ENCODE results near the gene NMD3. TPM values are rescaled to one million over a fixed set of nuclear protein-coding genes. Genes with fewer than 3 reads are reported as not detected.

Gene NMD3
- total RNA-seq, 1 experiment from 2014 or later, result 56.3 TPM

DNA sequence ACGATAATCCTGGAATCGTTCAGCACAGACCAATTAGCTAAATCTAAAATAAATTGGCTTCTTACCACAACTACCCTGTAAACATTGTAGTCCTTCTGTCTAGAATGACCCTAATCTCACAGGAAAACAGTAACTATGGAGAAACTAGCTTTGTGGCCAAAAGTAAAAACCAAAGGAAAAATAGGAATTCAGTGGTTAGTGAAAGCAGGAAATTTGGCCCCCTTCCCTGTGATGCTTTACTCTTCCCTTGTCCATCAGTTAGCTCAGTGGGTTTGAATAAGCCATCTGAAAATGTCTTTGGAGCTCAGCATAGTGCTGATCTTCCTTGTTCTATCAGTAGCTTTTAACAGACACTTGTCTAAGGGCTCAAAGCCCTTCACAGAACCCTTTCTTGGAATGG is 1.6 kb downstream of the NMD3 start:
- TF ChIP-seq, protein P1, sequence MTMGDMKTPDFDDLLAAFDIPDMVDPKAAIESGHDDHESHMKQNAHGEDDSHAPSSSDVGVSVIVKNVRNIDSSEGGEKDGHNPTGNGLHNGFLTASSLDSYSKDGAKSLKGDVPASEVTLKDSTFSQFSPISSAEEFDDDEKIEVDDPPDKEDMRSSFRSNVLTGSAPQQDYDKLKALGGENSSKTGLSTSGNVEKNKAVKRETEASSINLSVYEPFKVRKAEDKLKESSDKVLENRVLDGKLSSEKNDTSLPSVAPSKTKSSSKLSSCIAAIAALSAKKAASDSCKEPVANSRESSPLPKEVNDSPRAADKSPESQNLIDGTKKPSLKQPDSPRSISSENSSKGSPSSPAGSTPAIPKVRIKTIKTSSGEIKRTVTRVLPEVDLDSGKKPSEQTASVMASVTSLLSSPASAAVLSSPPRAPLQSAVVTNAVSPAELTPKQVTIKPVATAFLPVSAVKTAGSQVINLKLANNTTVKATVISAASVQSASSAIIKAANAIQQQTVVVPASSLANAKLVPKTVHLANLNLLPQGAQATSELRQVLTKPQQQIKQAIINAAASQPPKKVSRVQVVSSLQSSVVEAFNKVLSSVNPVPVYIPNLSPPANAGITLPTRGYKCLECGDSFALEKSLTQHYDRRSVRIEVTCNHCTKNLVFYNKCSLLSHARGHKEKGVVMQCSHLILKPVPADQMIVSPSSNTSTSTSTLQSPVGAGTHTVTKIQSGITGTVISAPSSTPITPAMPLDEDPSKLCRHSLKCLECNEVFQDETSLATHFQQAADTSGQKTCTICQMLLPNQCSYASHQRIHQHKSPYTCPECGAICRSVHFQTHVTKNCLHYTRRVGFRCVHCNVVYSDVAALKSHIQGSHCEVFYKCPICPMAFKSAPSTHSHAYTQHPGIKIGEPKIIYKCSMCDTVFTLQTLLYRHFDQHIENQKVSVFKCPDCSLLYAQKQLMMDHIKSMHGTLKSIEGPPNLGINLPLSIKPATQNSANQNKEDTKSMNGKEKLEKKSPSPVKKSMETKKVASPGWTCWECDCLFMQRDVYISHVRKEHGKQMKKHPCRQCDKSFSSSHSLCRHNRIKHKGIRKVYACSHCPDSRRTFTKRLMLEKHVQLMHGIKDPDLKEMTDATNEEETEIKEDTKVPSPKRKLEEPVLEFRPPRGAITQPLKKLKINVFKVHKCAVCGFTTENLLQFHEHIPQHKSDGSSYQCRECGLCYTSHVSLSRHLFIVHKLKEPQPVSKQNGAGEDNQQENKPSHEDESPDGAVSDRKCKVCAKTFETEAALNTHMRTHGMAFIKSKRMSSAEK (CRISPR knock-in tag; IDR thresholded peaks at IDR 0.05; ENCODE audit: borderline replicate concordance), result no peak
- TF ChIP-seq, protein P2, sequence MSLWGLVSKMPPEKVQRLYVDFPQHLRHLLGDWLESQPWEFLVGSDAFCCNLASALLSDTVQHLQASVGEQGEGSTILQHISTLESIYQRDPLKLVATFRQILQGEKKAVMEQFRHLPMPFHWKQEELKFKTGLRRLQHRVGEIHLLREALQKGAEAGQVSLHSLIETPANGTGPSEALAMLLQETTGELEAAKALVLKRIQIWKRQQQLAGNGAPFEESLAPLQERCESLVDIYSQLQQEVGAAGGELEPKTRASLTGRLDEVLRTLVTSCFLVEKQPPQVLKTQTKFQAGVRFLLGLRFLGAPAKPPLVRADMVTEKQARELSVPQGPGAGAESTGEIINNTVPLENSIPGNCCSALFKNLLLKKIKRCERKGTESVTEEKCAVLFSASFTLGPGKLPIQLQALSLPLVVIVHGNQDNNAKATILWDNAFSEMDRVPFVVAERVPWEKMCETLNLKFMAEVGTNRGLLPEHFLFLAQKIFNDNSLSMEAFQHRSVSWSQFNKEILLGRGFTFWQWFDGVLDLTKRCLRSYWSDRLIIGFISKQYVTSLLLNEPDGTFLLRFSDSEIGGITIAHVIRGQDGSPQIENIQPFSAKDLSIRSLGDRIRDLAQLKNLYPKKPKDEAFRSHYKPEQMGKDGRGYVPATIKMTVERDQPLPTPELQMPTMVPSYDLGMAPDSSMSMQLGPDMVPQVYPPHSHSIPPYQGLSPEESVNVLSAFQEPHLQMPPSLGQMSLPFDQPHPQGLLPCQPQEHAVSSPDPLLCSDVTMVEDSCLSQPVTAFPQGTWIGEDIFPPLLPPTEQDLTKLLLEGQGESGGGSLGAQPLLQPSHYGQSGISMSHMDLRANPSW (CRISPR knock-in tag; conservative IDR thresholded peaks at IDR 0.05; ENCODE audit: low read depth), result no peak
- no peak for TF ChIP-seq SMAD4 (CRISPR knock-in tag; IDR thresholded peaks at IDR 0.05)
- no peak for TF ChIP-seq NFATC4 (CRISPR knock-in tag; IDR thresholded peaks at IDR 0.05)
- no peak for TF ChIP-seq ZNF512 (CRISPR knock-in tag; IDR thresholded peaks at IDR 0.05; ENCODE audit: borderline replicate concordance)
- no peak for TF ChIP-seq JAZF1 (CRISPR knock-in tag; IDR thresholded peaks at IDR 0.05)
- no peak for TF ChIP-seq ZNF671 (CRISPR knock-in tag; IDR thresholded peaks at IDR 0.05)
- no peak for TF ChIP-seq IRF2 (CRISPR knock-in tag; IDR thresholded peaks at IDR 0.05; ENCODE audit: borderline replicate concordance, low read depth)
- no peak for TF ChIP-seq ZBTB21 (CRISPR knock-in tag; IDR thresholded peaks at IDR 0.05; ENCODE audit: borderline replicate concordance)
- no peak for TF ChIP-seq ZNF396 (CRISPR knock-in tag; IDR thresholded peaks at IDR 0.05; ENCODE audit: borderline replicate concordance)
- TF ChIP-seq NR1H2 (CRISPR knock-in tag; IDR thresholded peaks at IDR 0.05), result no peak
- TF ChIP-seq ZNF423 (CRISPR knock-in tag; IDR thresholded peaks at IDR 0.05), result no peak
- TF ChIP-seq ATF1 (CRISPR knock-in tag; IDR thresholded peaks at IDR 0.05), result no peak
- TF ChIP-seq ZNF121 (CRISPR knock-in tag; IDR thresholded peaks at IDR 0.05), result no peak
- TF ChIP-seq ESRRA (CRISPR knock-in tag; IDR thresholded peaks at IDR 0.05; ENCODE audit: borderline replicate concordance), result no peak
- no peak for TF ChIP-seq NFYB (CRISPR knock-in tag; conservative IDR thresholded peaks at IDR 0.05; ENCODE audit: low read depth)
- no peak for TF ChIP-seq FOXP1 (CRISPR knock-in tag; IDR thresholded peaks at IDR 0.05; ENCODE audit: borderline replicate concordance)
- Mint-ChIP-seq H3K4me3 (peak overlapping the region; percentile 92), H3K27me3 (ENCODE audit: low read depth) (no peaks in the 10 kb centered on the region), H3K27ac (no peak overlapping the region), H3K9me3 (peaks cover 7% of the 10 kb centered on the region), H3K36me3 (peaks cover 13% of the 10 kb centered on the region), H3K4me1 (peaks cover 19% of the 10 kb centered on the region)
- POLR2A ChIA-PET, result no interaction called here
- CTCF ChIA-PET, result interaction anchor here (0.8 to 1.6 kb wide), 3 partner anchors 14 to 203 kb away, joined by 3 to 7 read pairs (median 3); no protein-coding TSS in a partner anchor
- ATAC-seq (no peak), DNase-seq (ENCODE audit: low spot score) (no peak)

DNA sequence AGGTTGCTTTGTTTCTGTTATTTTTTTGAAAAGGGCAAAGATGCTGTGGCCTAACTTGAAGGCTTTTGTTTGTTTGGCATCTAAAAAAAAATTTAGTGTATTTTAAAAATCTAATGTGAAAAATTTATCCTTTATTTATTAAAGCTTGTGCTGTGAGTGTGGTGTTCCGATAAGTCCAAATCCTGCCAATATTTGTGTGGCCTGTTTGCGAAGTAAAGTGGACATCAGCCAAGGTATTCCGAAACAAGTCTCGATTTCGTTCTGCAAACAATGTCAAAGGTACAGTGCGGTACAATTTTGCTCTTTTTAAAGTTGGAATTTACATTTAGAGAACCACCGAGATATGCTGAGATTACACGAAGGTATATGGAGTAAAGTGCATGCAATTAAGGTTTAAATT is 3.7 kb downstream of the NMD3 start:
- Mint-ChIP-seq H3K4me3 (no peak overlapping the region), H3K27me3 (ENCODE audit: low read depth) (no peaks in the 10 kb centered on the region), H3K36me3 (peaks cover 10% of the 10 kb centered on the region), H3K27ac (no peak overlapping the region), H3K4me1 (peaks cover 19% of the 10 kb centered on the region), H3K9me3 (peaks cover 5% of the 10 kb centered on the region)
- ChIA-PET CTCF (no interaction called here), POLR2A (no interaction called here)
- ATAC-seq (no peak), DNase-seq (ENCODE audit: low spot score) (no peak)
- no peak for TF ChIP-seq USF2 (CRISPR knock-in tag; IDR thresholded peaks at IDR 0.05)
- TF ChIP-seq CDX4 (CRISPR knock-in tag; IDR thresholded peaks at IDR 0.05; ENCODE audit: borderline replicate concordance), result no peak
- TF ChIP-seq ATF1 (CRISPR knock-in tag; IDR thresholded peaks at IDR 0.05), result no peak
- TF ChIP-seq SMAD4 (CRISPR knock-in tag; IDR thresholded peaks at IDR 0.05), result no peak
- no peak for TF ChIP-seq CREB1 (CRISPR knock-in tag; IDR thresholded peaks at IDR 0.05)
- TF ChIP-seq E2F1 (CRISPR knock-in tag; IDR thresholded peaks at IDR 0.05), result no peak
- no peak for TF ChIP-seq KAT7 (CRISPR knock-in tag; IDR thresholded peaks at IDR 0.05; ENCODE audit: borderline replicate concordance)
- TF ChIP-seq, protein P2 (CRISPR knock-in tag; conservative IDR thresholded peaks at IDR 0.05; ENCODE audit: low read depth), result no peak
